Right renal pelvis (tissue), 4 donors: Measurements from ENCODE around the gene CDH5. TPM values are rescaled to one million over a fixed set of nuclear protein-coding genes. Genes with fewer than 3 reads are reported as not detected.
A peak's percentile ranks its signal among the peaks of the same experiment; 100 is the strongest.
"Not testable (repeated sequence)": the region's sequence is repeated elsewhere in the genome, so short reads cannot be mapped to it uniquely, and the experiment has no call there.

ENCODE experiments used
- DNase-seq, 4 donors: peaks; one replicate each; pipeline ENCODE4 v3.0.0-alpha.2; 2013; ENCODE audit warnings: low read depth in 4 of 4, low spot score in 3 of 4, missing footprints in 1 of 4
- polyA plus RNA-seq, 4 donors: library from polyadenylated mRNA; unstranded; fragments of 120-200 nt; gene quantifications; one replicate each; pipeline ENCODE4 v1.2.1, GENCODE V29; 2013; ENCODE audit not compliant: insufficient read length in 4 of 4

Gene CDH5
- 10 to 100 TPM; 65.9 to 74.6 (median 67.1) TPM for polyA plus RNA-seq

- DNase-seq = no peak
Measured at GRCh38 chr16:66366433-66367299, at the start of gene CDH5. Gene CDH5 (plus strand): TSS chr16:66366691. CDS start chr16:66379338, 12,647 bp downstream.

DNA sequence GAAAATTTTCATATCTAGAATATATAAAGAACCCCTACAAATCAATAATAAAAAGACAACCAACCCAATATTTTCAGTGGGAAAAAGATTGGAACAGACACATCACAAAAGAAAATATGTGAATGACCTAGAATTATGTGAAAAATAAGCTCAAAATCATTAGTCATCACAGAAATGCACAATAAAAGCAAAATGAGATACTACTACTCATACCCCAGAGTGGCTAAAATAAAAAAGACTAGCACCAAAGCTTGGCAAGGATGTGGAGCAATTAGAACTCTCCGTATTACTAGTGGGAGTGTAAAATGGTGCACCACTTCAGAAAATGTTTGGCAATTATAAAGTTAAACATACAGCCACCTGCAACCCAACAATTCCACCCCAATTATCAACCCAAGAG, 48.0 kb upstream of the CDH5 start:
- no peak for DNase-seq

GRCh38 chr16:66320774-66321173, 45.7 kb upstream of the CDH5 start:
- no peak for DNase-seq

- no peak for DNase-seq
Measured at GRCh38 chr16:66322174-66322573, 44.3 kb upstream of the CDH5 start.

DNA sequence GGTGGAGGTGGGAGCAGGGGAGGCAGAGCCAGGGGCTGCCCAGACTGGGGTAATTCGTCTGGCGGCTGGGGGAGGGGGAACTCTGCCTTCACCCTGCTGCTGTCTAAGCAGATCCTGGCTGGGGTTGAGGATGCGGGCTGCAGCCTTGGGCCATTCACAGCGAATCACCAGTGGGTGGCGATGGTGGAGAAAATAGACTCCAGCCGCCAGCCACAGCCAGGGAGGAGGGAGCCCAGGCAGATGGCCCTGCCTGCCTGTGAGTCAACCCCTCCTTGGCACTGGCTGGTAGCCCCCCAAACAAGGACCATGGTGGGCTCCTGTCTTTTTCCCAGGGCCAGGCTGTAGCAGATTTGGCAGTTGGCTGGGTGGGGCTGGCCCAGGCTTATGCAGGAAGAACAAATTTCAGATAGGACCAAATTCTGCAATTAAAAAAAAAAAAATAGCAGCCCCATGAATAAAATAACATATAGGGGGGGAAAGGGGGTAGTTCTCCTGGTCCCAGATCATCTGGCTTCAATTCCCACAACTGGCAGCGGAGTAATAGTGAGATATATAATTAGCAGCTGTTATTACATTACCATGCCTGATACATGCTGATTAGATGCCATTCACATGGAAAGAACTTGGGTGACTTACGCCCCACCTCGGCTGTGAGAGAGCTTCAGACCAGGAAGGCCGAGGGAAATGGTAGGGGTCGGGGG, 41.5 kb upstream of the CDH5 start:
- DNase-seq = no peak

DNA sequence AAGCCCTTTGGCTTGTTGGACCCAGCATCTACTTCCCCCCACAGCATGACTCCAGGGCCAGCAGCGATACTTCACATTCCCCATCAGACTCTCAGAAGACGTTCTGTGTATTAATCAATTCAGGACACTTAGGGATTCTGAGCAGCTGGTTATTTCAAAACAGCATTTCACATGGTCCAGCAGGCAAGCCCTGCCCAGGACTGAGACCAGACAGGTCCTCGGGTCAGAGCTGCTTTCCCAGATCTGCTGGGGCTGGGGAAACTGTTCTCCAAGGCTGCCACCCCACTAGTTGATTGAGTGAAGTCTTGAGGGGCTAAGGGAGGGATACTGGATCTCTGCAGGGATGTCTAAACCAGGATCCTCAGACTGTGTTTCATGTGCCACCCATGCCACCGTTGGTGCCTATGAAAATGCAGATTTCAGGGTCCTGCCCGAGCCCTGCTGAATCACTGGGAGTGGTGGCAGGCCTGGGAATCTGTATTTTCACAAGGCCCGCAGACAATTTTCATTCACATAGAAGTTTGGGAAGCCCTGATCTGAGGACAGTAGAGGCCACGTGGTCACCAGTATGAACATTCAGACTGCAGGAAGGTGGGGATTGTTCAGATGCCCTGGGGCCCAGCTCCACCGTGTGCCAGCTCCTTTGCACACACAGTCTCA, 40.6 kb upstream of the CDH5 start:
- no peak for DNase-seq

GRCh38 chr16:66326991-66327513, 39.4 kb upstream of the CDH5 start:
- no peak for DNase-seq

DNA sequence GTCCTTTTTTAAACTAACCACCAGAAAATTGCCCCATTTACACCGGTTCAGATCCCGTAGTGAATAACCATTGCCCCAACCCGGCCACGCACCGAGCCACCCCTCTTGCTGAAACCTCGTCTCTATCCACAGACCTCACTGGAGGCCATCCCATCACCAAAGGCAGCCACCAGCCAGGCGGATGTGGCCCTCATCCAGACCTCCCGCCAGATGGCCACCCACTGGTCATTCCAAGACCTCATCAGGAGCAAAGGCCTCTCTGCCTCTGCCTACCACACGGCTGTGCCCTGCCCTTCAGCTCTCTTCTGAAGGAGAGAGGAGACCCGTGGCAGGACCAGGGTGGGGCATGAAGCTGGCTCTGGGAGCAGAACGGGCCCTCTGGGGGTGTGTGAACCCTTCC, 38.2 kb upstream of the CDH5 start:
- DNase-seq = no peak

DNA sequence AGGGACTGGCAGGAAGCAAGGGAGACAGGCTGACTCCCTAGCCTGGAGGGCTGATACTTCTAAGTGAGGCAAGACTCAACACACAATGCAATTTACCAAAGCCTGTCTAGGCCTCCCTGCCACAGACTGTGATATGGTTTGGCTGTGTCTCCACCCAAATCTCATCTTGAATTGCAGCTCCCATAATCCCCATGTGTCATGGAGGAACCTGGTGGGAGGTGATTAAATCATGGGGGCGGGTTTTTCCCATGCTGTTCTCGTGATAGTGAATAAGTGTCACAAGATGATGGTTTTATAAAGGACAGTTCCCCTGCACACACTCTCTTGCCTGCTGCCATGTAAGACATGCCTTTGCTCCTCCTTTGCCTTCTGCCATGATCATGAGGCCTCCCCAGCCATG, 35.0 kb upstream of the CDH5 start:
- DNase-seq = not testable (repeated sequence)

DNA sequence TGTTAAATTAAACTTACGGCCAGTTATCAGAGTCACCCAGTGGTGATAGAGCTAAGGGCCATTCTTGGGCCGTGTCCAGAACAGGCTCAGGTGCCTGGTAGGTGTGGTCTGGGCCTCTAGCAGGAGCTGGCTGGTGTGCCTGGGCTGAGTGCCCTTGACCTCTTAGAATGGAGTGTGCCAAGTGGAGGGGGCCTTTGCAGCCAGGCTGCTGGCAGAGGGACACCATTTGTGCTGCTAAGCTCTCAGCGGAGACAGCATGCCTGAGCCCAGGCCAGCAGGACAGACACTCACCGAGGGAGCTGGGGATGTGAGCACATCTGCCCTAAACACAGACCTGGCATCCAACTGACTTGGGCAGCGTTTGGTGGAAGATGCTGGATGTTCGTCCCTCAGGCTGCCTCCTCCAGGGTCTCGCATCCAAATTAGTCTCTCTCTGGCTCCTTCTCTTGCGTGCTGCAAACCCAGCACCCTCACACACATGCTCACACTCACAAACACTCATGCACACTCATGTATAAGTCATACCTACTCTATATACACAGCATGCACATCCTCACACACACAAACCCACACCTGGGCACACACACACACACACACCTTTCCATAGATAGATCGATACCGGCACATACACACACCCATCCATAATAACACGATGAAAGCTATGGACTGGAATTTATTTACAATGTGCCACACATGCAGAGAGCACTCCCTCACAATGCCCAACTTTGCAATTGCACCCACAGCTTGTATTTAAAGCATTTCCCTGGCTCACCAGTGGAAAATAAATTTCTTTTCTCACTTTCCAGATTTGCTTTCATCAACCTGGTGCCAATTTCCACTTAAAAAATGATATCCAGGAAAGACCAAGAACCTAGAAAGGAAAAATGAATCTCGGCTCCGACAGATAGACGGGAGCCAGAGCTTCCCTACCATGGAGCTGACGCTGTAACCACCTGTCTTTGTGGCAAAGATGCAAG, 33.6 kb upstream of the CDH5 start:
- DNase-seq = no peak

DNA sequence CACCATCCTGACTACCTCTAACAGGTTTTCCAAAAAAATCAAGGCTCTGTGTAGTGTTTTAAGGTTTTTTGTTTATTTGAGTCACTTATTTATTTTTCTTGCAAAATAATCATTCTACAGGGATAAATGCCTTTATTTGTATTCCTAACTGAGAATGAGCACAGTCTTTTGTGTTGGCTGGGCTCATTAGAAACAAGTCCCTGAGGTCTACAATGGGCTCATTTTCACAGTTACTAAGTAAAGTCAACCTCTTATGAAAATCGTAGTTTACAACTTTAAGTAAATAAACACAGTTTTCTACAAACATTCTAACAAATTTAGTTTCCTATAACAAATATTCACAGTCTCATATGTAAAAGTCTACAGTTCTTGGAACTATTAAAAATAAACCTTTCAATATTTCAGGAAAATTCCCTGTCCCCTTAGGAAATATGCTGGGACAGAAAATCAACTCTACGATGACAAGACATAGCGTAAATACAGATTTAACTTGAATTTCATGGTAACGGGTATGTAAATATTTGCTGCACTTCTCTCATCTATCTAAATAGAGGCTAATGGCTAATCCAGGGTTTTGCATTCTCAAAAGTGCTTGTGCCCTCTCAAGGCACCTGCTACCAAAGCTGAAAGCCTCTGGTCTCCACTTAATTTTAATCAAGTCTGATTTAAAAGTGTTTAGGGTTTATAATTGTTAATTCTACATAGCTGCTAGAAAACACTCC, 31.5 kb upstream of the CDH5 start:
- no peak for DNase-seq

DNA sequence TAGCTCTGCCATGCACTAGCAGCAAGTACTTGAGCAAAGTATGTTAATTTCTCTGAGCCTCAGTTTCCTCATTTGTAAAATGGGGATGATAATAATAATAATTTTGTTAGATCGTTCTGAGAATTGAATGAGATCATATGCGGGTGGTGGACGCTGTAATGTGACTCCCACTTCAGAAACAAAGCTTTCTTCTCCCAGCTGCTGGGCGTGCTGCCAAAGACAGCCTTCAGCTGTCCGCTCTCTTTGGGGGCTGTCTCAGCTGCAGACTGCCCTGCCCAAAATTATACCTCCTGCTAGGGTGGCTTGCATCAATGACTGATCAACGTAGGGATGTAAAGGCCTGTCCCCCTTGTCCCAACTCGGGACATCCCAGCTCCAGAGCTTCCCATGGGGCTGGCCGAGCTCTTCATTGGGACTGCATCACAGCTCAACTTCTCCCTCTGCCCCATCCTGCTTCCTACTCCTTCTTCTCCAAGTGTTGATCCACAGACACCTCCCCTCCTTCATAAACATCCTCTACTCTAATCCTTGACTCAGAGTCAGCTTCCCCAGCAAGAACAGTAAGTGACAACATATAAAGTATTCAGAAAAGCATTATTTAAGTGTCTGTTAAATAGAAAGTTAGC, 30.7 kb upstream of the CDH5 start:
- DNase-seq = peak in 2 of 4 donors; percentile 64 to 65

GRCh38 chr16:66337463-66338188, 28.9 kb upstream of the CDH5 start:
- no peak for DNase-seq

GRCh38 chr16:66342294-66342900, 24.1 kb upstream of the CDH5 start:
- DNase-seq = no peak

DNA sequence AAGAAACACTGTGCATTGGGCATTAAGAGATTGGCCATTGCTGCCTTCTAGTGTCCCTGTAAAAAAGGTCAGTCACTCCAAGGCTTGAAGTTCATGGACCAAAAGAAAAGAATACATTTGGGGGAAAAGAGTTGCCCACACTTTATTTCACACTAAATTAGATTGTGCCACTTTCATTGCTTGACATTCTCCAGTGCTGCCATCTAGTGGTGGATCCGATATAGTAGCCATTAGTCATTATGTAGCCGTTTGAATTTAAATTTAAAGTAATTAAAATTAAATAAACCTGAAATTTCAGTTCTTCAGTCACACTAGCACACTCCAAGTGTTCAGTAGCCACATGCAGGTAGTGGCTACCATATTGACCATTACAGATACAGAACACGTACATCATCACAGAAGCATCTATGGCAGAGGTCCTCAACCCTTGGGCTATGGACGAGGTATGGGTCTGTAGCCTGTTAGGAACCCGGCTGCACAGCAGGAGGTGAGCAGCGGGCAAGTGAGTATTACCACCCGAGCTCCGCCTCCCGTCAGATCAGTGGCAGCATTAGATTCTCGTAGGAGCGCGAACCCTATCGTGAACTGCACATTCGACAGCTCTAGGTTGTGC, 21.9 kb upstream of the CDH5 start:
- DNase-seq = no peak

GRCh38 chr16:66346221-66346620, 20.3 kb upstream of the CDH5 start:
- no peak for DNase-seq

- DNase-seq = no peak
Measured at GRCh38 chr16:66352304-66352703, 14.2 kb upstream of the CDH5 start.
